Anterior cingulate cortex (tissue), 58 donors: ENCODE measurements around the gene NUDT1.

ENCODE experiments used
- DNase-seq, 58 donors: peaks; one replicate each; lab custom pipeline; 2025; lab: John Stamatoyannopoulos, UW

The NUDT1 gene

DNA sequence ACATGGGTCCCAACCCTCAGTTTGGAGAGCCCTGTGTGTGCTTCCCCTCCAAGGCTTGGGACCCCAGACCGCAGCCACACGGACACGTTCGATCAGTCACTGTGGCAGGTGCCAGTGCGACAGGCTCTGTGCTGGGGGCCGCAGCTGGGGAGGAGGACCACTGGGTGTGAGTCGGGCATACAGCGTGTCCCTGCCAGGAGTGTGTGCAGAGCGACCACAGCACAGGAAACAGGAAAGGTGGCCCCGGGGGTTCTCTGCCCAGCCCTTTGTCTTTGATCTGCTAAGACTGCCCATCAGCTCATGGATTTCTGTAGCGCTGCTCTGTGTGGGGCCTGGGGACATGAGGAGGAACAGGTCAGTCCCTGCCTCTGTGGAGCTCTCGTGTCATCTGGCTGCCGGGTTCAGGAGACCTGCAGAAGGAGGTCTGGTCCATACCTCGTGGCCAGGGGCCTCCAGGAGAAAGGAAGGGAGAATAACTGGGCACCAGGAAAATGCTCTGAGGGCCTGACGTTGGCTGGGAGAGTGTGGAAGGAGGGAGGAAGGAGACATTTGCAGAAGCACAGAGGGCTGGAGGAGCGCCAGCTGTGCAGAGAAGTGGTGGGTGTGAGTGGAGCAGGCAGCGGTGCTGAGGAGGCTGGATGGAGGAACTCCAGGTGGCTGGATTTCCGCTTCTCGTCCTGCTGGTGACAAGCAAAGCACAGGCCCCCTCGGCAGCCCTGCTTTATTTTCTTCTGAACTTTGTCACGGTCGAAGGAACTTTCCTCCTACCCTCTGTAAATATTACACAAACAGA lies 4.1 kb downstream of the NUDT1 start:
- DNase-seq, result peak in 38 of 58 donors; percentile 7 to 71 (median 32)

DNA sequence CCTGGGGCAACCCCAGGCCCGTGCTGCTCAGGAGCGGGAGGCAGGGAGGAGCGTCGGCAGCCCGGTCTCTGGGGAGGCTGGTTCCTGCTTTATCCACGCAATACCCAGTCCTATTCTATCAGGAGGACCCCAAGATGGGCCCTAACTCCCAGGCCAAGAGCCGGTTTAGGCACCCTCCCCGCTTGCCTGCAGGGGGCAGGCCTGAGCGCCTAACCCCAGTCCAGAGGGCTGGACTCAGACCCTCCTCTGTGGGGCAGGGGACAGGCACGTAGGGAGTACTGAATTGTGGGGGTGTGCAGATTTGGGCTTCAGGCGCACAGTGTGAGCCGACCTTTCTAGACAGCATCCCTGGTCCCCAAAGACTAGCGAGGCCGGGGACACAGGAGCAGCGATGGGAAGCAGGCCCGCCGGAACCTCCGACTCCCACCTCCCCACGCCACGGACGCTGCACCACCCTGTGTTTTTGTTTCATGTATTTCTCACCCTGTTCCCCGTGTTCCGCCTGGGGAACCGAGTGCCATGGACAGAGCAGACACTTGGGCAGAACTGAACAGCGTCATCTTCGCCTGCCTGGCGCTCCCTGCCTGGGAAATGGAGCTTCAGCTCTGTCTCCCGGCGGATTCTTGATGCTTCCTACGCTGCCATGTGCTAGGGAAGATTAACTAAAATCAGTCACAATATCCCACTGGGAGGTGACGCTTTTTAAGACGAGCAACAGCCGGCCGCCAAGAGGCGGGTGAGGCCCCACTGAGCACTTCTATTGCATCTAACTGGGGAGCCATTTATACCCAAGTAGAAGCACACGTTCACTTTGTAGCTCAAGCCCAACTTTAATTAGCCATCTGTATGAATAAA lies 5.3 kb downstream of the NUDT1 start:
- peak in 9 of 58 donors; percentile 10 to 42 (median 22) for DNase-seq

DNA sequence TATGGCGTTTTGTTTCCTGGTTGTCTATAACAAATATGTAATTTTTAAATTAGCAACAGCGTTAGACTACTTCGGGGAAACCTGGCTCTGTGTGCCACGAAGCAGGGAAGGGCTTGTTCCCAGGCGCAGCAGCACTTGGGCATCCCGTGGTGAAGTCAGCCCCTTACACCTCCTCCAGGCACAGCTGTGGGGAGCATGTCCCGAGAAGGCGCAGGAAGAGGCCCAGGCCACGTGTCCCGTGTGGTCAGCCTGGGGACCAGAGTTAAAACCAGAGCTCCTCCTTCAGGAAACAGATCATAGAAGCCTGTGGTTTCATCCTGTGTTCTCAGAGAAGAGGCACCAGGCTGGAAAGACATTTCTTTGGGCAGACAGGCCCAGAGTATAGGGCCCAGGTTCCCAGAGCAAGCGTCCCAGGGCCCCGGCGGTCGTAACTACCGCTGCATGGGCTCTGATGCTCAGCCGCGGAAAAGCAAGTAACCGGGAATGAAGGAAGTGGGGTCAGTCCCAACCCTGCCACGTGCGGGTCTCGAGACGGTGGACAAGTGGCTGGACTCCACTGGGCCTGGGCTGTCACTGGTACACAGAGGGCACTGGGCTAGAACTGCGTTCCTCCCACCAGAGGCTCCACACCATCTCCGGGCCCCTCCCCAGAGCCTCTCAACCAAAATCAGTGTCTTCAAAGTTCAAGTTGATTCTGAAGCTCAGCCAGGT lies 7.1 kb downstream of the NUDT1 start:
- peak in 21 of 58 donors; percentile 11 to 55 (median 26) for DNase-seq

DNA sequence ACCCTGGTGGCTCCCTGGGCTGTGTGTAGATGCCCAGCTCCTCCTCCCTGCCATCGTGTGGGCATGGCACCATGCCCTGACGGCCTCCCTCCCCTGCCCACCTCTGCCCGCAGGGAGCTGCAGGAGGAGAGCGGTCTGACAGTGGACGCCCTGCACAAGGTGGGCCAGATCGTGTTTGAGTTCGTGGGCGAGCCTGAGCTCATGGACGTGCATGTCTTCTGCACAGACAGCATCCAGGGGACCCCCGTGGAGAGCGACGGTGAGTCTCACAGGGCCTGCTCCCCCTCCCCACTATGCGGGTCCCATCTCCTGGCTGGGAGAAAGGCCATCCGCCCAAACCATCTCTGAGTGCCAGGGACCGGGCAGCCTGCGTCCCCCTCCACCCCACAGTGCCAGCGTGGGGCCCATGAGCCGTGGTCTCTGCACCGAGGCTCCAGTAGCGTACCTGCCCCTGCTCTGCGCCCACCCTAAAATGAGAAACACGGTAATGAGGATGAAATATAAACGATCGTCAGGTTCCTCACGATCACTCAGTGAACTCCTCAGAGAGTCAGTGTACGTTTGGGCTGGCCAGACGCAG lies 7.8 kb downstream of the NUDT1 start:
- no peak for DNase-seq

DNA sequence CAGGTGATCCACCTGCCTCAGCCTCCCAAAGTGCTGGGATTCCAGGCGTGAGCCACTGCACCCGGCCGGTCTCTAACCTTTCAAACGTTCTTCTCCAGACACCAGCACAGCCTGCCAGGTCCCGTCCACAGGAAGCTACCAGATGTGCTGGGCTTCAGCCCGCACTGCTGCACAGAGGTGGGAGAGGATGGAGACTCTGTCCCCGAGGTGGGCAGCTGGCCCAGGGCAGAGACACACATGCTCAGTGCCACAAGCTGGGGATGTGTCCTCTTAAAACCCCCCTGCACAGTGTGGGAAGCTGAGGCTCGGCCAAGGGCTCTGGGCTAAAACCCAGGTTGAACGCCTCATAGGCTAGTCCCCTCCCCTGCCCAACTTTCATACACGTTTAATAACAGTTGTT lies 9.4 kb downstream of the NUDT1 start:
- no peak for DNase-seq

DNA sequence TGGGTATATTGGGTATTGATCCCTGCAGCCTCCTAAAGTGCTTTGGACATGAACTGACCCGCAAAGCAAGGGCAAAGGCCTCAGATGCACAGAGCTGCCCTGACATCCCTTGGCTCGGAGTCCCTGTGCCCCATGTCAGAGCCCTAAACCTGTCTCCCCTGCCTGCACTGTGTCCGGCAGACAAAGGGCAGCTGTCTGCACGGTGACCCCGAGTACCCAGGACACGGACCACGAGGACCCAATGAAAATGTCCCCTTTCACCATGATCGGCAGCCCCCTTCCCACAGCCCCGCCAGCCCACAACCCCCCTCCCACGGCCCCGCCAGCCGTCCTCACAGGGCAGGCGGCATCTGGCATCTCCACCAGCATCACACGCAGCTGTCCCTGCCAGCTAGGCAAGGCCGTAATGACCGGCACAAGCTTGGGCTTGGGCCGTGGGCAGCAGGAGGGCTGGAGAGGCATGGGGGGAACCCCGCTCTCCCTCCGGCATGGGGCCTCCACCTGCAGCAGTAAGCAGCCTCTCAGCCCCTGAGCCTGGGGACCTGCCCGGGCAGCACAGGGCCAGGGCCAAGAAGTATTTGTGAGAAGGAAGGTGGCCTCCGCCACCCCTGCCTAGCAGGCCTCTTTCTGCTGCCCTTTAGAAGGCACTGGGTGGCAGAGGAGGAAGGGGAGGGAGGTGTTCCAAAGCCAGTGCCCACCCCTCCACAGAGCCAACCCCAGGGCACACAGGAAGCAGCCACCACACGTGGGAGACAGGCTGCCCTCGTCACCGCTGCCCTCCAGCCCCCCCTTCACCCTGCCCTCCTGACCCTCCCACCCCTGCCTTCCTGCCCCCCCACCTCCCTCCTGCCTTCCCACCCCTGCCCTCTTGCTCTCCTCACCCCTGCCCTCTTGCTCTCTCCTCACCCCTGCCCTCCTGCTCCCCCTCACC lies 10.1 kb downstream of the NUDT1 start:
- peak in 4 of 58 donors; percentile 10 to 30 (median 20) for DNase-seq

DNA sequence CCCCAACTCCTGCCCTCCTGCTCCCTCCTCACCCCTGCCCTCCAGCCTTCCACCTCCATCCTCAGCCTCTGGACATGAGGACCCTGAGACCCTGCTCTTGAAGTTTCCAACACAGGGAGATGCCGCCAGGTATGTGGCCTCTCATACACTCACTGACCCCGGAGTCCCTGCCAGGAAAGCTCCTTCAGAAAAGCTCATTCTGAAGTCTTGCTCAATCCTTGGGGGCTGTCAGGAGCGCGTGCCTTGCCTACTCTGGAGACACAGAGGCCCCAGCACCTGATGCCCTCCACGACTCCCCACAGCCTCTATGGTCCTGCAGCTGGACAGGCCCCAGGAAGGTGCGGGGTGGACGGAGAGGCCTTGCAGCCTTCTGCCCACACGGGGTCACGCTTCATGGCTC lies 11.0 kb downstream of the NUDT1 start:
- DNase-seq, result no peak

DNA sequence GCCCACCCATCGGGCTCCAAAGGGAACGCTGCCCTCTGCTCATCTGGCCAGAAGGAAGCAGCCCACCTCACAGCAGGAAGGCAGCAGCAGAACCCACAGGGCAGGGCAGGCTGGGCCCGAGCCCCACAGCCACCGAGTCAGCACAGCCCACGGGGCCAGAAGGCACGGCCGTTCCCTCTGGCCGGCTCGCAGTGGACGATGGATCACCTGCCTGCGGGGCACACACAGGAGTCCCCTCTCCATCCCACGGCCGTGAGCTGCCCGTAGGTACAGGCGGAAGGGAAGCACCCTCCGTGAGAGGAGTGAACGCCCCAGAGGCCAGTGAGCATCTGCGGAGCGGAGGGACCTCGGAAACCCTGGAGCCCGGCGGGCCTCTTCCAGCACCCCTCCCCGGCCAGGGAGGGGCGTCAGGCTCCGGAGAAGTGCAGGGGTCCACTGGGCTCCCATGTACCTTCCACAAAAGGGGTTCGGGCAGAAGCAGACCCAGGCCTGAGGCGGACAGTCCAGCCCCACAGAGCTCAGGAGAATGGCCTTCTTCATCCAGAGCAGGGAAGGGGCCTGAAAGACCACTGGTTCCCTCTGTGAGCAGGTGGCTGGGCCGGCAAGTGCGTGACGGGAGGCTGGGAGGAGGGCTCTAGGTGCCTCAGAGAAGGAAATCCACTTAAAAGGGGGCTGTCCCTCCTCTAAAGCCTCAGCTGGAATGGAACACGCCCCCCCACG lies 11.7 kb downstream of the NUDT1 start:
- no peak for DNase-seq

DNA sequence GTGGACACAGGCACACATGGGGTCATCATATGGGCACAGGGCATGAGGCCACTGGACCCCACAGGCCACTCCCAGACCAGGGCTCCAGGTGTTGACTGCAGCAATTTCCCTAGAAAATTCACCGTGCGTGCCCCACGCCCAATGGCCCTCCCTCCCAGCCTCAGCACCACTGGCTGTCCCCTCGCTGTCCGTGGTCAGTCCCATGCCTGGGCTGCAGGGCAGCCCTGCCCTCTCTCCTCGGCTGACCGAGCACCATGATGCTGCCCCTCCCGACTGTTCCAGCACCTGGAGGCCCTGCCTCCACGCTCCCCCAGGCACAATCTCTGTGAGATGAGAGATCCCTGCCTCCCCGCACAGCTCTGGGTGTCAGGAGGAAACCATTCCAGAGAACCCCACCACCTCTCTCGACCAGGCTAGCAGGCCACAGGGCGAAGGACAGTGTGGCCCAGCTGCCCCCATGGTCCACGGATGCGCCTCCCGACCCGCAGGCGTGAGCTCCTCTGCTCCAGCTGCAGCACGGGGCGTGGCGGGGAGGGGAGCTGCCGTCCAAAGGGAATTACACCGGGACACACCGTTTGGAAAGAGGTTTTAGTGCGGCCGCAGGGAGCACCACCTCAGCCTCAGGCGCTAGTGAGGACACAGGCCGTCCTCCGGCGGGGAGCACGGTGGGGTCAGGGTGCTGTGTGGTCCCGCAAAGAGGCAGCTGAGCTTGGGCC lies 12.6 kb downstream of the NUDT1 start:
- DNase-seq, result no peak

DNA sequence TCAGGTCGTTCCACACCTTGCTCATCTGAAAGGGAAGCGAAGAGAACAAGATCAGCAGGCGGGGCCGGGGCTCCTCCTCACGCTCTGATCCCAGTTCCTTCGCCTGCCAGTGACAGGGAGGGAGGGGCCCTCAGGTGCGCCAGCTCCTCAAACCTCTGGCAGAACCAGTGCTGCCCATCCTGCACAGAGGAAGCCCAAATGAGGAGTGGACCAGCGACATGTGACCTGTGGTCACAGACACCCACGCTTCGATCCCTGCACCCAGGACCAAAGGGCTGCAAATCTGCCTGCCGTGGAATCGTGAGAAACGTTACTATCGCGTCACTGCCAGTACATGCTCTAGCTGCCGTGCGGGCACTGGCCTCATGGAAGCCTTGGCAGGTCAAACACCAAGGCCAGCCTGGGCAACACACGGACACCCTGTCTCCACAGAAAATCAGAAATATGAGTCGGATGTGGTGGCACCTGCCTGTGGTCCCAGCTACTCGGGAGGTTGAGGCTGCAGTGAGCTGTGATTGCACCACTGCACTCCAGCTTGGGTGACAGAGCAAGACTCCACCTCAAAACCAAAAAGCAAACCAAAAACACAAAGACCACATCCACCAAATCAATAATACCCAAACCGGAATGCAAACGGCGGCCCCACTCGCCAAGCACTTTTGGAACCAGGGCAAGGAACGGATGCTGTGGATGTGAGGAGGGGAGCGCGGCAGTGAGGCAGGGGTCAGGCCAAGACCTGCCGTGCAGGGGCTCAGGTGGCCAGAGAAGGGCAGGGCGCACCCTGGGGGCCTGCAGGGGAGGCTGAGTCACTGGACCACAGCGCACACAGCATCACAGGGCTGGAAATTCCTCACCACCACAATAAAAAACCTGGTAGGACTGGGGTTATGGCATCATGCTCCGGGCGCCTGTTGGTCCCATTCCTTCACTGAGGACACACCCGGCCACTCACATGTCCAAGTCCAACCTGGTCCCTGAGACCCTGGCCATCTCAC lies 13.4 kb downstream of the NUDT1 start:
- no peak for DNase-seq

DNA sequence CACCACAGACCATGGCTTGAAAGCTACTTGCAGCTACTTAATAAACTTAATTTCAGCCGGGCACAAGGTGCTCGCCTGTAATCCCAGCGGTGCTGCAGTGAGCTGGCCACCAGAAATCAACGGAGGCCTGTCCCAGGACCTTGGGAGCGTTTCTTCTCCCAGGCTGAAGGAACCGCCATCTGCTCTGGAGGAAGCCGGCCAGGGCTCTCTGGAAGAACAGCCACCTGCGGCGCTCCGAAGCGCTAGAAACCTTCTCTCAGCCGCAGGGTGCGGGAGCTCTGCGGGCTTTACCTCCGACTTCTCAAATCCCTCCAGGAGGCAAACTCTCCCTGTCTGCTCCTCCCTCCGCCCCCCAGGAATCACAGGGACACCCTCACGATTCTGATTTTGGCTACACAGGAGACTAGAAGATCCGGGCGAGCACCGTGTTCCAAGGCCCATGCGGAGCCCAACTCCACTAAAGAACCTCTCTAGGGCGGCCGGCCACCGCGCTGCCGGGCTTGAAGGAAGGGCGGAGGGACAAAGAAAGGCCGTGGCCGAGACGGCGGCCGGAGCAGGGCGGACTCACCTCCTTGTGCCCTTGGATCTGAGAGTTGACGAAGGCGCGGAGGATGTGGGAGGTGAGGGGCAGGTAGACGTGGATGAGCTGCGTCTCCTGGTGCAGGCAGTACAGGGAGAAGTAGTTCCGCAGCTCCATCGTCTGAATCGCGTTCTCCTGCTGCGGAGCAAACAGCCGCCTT lies 14.4 kb downstream of the NUDT1 start:
- no peak for DNase-seq

DNA sequence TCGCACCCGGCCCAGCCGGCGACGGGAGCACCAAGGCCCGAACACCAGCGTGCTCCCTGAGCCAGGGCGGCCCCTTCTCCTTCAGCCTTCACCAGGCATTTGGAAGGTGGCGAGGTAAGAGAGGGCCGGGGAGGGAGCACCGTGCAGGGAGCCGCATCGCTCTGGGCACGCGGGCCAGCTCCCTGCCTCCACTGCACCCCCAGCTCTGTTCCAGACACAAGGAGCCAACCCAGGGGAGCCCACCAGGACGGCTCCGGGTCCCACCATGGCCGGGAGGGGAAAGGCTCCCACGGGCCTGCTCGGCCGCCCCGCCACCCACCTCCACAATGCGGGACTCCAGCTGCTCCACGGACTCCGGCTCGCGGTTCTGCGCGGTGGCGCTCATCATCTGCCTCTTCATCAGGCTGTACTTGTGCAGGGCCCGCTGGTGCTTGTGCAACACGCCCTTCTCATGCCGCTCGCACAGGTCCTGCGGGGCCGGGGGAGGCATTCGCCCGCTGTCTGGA lies 15.1 kb downstream of the NUDT1 start:
- DNase-seq, result no peak

DNA sequence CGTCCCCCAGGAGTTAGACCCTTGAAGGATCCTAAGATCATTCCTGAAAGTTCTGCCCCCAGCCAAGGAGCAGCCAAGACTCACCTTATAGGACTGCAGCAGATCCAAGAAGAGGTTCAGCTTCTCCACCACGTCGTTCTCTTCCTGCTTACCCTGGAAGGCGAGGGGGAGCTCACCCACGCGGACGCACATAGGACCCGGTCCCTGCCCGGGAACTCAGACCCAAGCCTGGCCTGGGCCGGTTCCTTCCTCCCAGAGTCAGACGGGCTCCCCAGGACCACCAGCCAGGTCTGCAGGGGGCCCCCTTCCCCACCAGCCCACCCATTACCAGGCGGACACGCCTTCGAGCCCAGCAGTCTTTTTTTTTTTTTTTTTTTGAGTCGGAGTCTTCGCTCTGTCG lies 15.6 kb downstream of the NUDT1 start:
- no peak for DNase-seq

DNA sequence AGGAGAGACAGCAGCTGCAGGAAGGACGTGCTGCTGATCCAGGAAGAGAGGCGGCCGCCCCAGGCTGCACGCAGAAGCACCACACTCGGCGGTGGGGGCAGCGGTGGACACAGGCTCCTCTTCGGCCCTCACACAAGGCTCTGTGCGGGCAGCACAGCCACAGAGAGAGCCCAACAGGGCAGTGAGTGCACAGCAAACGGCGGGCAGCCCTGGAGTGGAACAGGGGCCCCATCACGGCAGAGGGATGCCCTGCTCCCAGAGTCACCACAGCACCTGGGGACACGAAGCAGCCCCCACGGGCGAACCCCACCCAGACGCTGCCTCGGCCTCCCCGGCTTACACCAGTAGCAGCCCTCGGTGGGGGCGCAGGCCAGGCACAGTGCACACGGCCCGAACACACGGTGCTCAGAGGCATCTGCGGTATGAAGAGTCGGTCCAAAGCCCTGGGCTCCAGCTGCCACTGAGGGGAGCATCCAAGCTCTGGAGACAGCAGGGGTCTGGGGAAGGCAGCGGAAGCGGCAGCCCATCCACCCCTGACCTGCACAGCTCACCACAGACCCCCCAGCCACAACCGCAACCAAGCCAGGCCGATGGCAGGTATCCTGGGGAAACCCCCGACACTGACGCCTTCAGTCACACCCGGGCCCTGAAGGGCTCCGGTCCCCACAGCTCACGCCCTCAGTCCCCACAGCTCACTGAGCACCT lies 16.8 kb downstream of the NUDT1 start:
- no peak for DNase-seq

DNA sequence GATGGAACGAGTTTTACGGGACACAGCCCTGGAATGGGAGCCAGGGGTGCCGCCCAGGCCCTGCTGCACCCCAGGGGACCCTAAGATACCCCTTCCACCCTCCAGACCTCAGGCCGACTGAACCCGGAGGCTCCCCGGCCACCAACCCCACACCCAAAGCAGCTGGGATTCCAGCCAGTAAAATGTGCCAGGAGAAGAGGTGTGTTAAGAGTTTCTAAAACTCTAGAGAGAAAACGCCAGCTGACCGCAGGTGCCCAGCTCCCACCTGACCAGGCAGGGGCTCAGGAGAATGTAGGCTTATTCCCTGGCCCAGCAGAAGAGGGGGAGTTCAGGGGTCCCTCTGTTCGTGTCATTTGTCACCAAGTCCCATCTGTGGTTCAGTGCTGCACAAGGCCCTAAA lies 17.5 kb downstream of the NUDT1 start:
- no peak for DNase-seq
